Measurements from ENCODE around the gene NPPC. TPM values are rescaled to one million over a fixed set of nuclear protein-coding genes. Genes with fewer than 3 reads are reported as not detected.
A peak's percentile ranks its signal among the peaks of the same experiment; 100 is the strongest.

The NPPC gene
- polyA plus RNA-seq, 3 donors, result not detected

DNA sequence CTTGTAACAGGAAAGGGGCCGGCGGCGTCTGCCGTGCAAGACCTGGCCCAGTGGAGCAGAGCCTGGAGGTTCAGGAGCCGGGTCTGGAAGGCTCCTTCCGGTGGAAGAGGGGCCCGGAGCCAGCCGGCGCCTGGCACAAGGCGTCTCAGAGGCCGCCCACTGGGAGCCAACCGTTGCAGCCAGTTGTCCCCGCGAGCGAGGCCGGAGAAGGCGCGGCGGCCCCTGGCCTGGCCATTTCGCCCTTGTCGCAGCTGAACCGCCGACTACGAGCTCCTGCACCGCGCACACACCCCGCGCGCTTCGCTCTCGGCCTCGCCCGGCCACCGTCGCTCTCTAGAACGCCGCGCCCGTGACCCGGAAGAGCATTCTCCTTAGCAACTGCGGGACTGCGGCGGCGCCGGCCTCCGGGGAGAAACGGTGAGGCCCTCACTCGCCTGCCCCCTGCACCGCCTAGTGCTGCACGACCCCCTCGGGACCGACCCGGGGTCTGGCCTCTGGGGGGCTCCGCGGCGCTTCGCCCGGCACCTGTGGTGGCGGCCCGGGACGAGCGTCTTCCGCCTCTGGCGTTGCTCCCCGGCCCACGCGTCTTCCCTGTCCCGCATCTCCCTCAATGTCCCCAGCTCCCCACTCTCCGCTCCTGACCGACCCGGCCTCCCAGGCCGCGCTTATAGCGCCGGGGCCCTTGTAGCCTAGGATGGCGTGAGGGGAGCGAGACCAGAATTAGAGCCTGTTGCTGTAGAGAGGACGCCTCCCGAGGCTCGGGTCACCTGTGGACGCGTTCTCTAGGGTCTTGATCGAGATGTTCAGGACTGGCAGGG lies 35.4 kb upstream of the NPPC start, which contains the start of gene DIS3L2:
Gene DIS3L2 (plus strand): TSS at position 365 of the 818 bp plus-strand sequence. CDS start 53,215 bp downstream, outside the sequence.
- Mint-ChIP-seq H3K36me3 (peaks cover 2 to 3% of the 10 kb centered on the region in 2 donors), H3K4me1 (peaks cover 28% of the 10 kb centered on the region), H3K9me3 (peaks cover 0 to 5% (median 0%) of the 10 kb centered on the region in 7 donors), H3K27ac (peak within 1 kb of the TSS in 6 of 7 donors; percentile 79 to 91 (median 84)), H3K27me3 (ENCODE audit: low read depth in 3 of 3) (peaks cover 2 to 7% (median 5%) of the 10 kb centered on the region in 3 donors), H3K4me3 (peak within 1 kb of the TSS; percentile 92 to 94)
- Histone ChIP-seq H2AFZ (ENCODE audit: insufficient read depth, low read depth, low read length, poor library complexity, severe bottlenecking) (peak within 1 kb of the TSS; percentile 99), H3K27me3 (ENCODE audit: control insufficient read depth in 2 of 2, insufficient read depth in 2 of 2, low read length in 2 of 2) (no peaks in the 10 kb centered on the region), H3K9me3 (replicated peaks in 1 of 2; ENCODE audit: control insufficient read depth in 1 of 2, insufficient read depth in 1 of 2, low read length in 2 of 2) (no peaks in the 10 kb centered on the region), H3K4me3 (replicated peaks in 1 of 3; ENCODE audit: low read depth in 2 of 3, low read length in 3 of 3) (peak within 1 kb of the TSS; percentile 87 to 95 (median 92)), H3K4me2 (replicated peaks; ENCODE audit: extremely low read depth, low read length, poor library complexity, severe bottlenecking) (peak within 1 kb of the TSS; percentile 92), H3K36me3 (replicated peaks in 1 of 2; ENCODE audit: control insufficient read depth in 1 of 2, insufficient read depth in 2 of 2, low read length in 2 of 2) (no peaks in the 10 kb centered on the region), H4K20me1 (ENCODE audit: insufficient read depth, low read length) (peaks cover 12% of the 10 kb centered on the region), H3K4me1 (ENCODE audit: control insufficient read depth in 1 of 2, insufficient read depth in 2 of 2, low read length in 2 of 2) (peaks cover 11 to 16% of the 10 kb centered on the region in 2 donors), H3K27ac (ENCODE audit: low read depth in 1 of 2, low read length in 2 of 2) (peak within 1 kb of the TSS; percentile 12 to 78), H3K79me2 (ENCODE audit: insufficient read depth, low read length) (peaks cover 29% of the 10 kb centered on the region), H3K9ac (ENCODE audit: insufficient read depth, low read length, poor library complexity, severe bottlenecking) (peak within 1 kb of the TSS; percentile 87)
- TF ChIP-seq, protein P1, sequence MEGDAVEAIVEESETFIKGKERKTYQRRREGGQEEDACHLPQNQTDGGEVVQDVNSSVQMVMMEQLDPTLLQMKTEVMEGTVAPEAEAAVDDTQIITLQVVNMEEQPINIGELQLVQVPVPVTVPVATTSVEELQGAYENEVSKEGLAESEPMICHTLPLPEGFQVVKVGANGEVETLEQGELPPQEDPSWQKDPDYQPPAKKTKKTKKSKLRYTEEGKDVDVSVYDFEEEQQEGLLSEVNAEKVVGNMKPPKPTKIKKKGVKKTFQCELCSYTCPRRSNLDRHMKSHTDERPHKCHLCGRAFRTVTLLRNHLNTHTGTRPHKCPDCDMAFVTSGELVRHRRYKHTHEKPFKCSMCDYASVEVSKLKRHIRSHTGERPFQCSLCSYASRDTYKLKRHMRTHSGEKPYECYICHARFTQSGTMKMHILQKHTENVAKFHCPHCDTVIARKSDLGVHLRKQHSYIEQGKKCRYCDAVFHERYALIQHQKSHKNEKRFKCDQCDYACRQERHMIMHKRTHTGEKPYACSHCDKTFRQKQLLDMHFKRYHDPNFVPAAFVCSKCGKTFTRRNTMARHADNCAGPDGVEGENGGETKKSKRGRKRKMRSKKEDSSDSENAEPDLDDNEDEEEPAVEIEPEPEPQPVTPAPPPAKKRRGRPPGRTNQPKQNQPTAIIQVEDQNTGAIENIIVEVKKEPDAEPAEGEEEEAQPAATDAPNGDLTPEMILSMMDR (IDR thresholded peaks at IDR 0.05), result no peak
- DNase-seq, result peak; percentile 59 to 66 (median 59)
- intact Hi-C loops (cut with micrococcal nuclease), result loop anchor here (5.0 kb wide), 1 partner anchor 174 kb away; the partner anchor contains the start of gene COPS7B (in 2 of the 2)
- WGBS (ENCODE audit: insufficient coverage), result under 1% methylated on average over 81 of the region's 83 CpGs

DNA sequence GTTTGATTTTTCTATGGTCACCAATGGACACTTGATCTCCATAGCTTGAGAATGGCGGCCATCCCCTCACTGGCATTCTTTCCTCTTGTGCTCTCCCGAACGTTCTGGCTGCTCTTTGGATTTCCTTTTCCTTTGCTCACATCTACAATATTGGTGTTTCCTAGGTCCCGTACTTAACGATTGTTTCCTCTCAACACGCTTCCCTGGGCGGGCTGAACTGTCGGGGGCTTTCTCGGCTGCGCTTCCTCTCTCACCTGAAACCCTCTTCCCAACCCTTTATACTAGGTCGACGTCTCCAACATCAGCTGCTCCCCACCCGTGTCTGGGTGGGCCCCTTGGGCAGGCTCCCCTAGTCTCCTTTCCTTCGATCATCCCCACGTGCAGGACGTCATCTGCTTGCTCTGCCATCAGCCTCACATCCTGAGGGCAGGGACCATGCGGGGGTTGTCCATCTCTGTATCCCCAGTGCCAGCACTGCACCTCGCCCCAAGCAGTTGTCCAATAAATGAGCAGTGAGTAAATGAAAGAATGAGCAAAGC lies 34.7 kb upstream of the NPPC start:
- peaks cover 29% of the 10 kb centered on the region for H3K79me2 ChIP-seq (ENCODE audit: insufficient read depth, low read length)
- H4K20me1 ChIP-seq (ENCODE audit: insufficient read depth, low read length), result peaks cover 8% of the 10 kb centered on the region
- TF ChIP-seq, protein P1 (IDR thresholded peaks at IDR 0.05), result no peak
- no peak for DNase-seq
- H3K36me3 ChIP-seq (replicated peaks in 1 of 2; ENCODE audit: control insufficient read depth in 1 of 2, insufficient read depth in 2 of 2, low read length in 2 of 2), result no peaks in the 10 kb centered on the region
- no peaks in the 10 kb centered on the region for H3K27me3 ChIP-seq (ENCODE audit: control insufficient read depth in 2 of 2, insufficient read depth in 2 of 2, low read length in 2 of 2)
- H3K9ac ChIP-seq (ENCODE audit: insufficient read depth, low read length, poor library complexity, severe bottlenecking), result peak overlapping the region; percentile 87
- intact Hi-C loops (cut with micrococcal nuclease), result loop anchor here (5.0 kb wide), 1 partner anchor 174 kb away; the partner anchor contains the start of gene COPS7B (in 2 of the 2)
- Mint-ChIP-seq H3K4me3 (peak overlapping the region; percentile 92 to 94), H3K27me3 (ENCODE audit: low read depth in 3 of 3) (peaks cover 3 to 6% (median 6%) of the 10 kb centered on the region in 3 donors), H3K36me3 (peaks cover 0 to under 1% of the 10 kb centered on the region in 2 donors), H3K27ac (peak overlapping the region in 6 of 7 donors; percentile 3 to 81 (median 46)), H3K9me3 (peaks cover 0 to 5% (median 0%) of the 10 kb centered on the region in 7 donors), H3K4me1 (peaks cover 28% of the 10 kb centered on the region)
- peaks cover 11 to 16% of the 10 kb centered on the region in 2 donors for H3K4me1 ChIP-seq (ENCODE audit: control insufficient read depth in 1 of 2, insufficient read depth in 2 of 2, low read length in 2 of 2)
- H3K27ac ChIP-seq (ENCODE audit: low read depth in 1 of 2, low read length in 2 of 2), result peak overlapping the region; percentile 12 to 78
- no peaks in the 10 kb centered on the region for H3K9me3 ChIP-seq (replicated peaks in 1 of 2; ENCODE audit: control insufficient read depth in 1 of 2, insufficient read depth in 1 of 2, low read length in 2 of 2)
- peak overlapping the region; percentile 87 to 95 (median 92) for H3K4me3 ChIP-seq (replicated peaks in 1 of 3; ENCODE audit: low read depth in 2 of 3, low read length in 3 of 3)
- H2AFZ ChIP-seq (ENCODE audit: insufficient read depth, low read depth, low read length, poor library complexity, severe bottlenecking), result peak overlapping the region; percentile 99
- peak overlapping the region; percentile 92 for H3K4me2 ChIP-seq (replicated peaks; ENCODE audit: extremely low read depth, low read length, poor library complexity, severe bottlenecking)
- WGBS (ENCODE audit: insufficient coverage), result 69% methylated on average over 16 of the region's 18 CpGs

All from CD14-positive monocyte (primary cell).